GM12878 (cell line): ENCODE results near the gene CABYR. TPM values are rescaled to one million over a fixed set of nuclear protein-coding genes. Genes with fewer than 3 reads are reported as not detected.

Experiments
- ATAC-seq: fragments of 200-7000 bp; cut with Tn5 transposase; 3 replicates; pipeline ENCODE4 v1.9.1; 2020; ENCODE audit warnings: mild to moderate bottlenecking, moderate library complexity
- BruUV-seq: library from RNA; stranded (reverse); fragments of 400-500 nt; replicated peaks from 2 replicates; lab custom pipeline; 2021; lab: Mats Ljungman, UMichigan
- CTCF ChIA-PET: fragments of 300-600 bp; sonication (Branson Sonifier 250); formaldehyde crosslinking; extraction: SDS; loops from one replicate; lab custom pipeline; 2021; ENCODE audit warnings: inconsistent platforms; lab: Yijun Ruan, JAX
- POLR2A ChIA-PET: fragments of 350-600 bp; formaldehyde crosslinking; extraction: SDS; loops from one replicate; lab custom pipeline; 2021; ENCODE audit warnings: inconsistent platforms; lab: Charles Lee
- RAD21 ChIA-PET: fragments of 300-600 bp; sonication (Branson Sonifier 250); formaldehyde crosslinking; loops from one replicate; lab custom pipeline; 2023; ENCODE audit warnings: antibody characterized with exemption; ENCODE audit not compliant: unreplicated experiment; lab: Charles Lee
- SMC1A ChIA-PET: fragments of 300-600 bp; sonication (Branson Sonifier 250); formaldehyde crosslinking; loops from one replicate; lab custom pipeline; 2023; ENCODE audit not compliant: unreplicated experiment, uncharacterized antibody; lab: Charles Lee
- DNase-seq: peaks from one replicate; pipeline ENCODE4 v3.0.0-alpha.2; 2011; ENCODE audit warnings: low read depth, low spot score
- FAIRE-seq: peaks from 3 replicates; lab custom pipeline; 2011; peaks lifted over from hg19 to GRCh38; lab: Jason Lieb, UNC
- H2AFZ ChIP-seq: 2 replicates; pipeline ENCODE4 v1.6.0; 2011; ENCODE audit warnings: low read depth, low read length, control low read depth; ENCODE audit not compliant: control insufficient read depth
- H3K27ac ChIP-seq: 2 replicates; pipeline ENCODE4 v1.5.1; 2011; ENCODE audit warnings: control low read depth; ENCODE audit not compliant: control insufficient read depth, insufficient read depth
- H3K27me3 ChIP-seq, 2 experiments: replicated peaks in 1 of 2; 2 replicates each; pipeline versions ENCODE4 v1.6.0 to v1.6.1; 2011; ENCODE audit warnings: low read length in 1 of 2; ENCODE audit not compliant: control insufficient read depth in 2 of 2, insufficient read depth in 2 of 2
- H3K36me3 ChIP-seq, 2 experiments: 2 replicates each; pipeline ENCODE4 v1.5.1; 2011; ENCODE audit warnings: low read length in 1 of 2; ENCODE audit not compliant: control insufficient read depth in 2 of 2, insufficient read depth in 2 of 2
- H3K4me1 ChIP-seq: 2 replicates; pipeline ENCODE4 v1.6.1; 2011; ENCODE audit warnings: mild to moderate bottlenecking, low read length, moderate library complexity, mixed read lengths; ENCODE audit not compliant: control insufficient read depth, insufficient read depth
- H3K4me2 ChIP-seq: 2 replicates; pipeline ENCODE4 v1.6.0; 2011; ENCODE audit warnings: control low read depth; ENCODE audit not compliant: control insufficient read depth, insufficient read depth
- H3K4me3 ChIP-seq: fragments of 200-600 bp; sonication (generic); 2 replicates; pipeline ENCODE4 v1.5.1; 2016
- H3K79me2 ChIP-seq: 2 replicates; pipeline ENCODE4 v1.6.0; 2011; ENCODE audit warnings: low read length; ENCODE audit not compliant: control insufficient read depth, insufficient read depth
- H3K9ac ChIP-seq: 2 replicates; pipeline ENCODE4 v1.8.0; 2011; ENCODE audit warnings: low read length, control low read depth, mixed read lengths; ENCODE audit not compliant: control insufficient read depth, insufficient read depth
- H3K9me3 ChIP-seq: replicated peaks from 3 replicates; pipeline ENCODE4 v1.5.1; 2011; ENCODE audit warnings: mild to moderate bottlenecking, low read length; ENCODE audit not compliant: control insufficient read depth, insufficient read depth
- H4K20me1 ChIP-seq: 2 replicates; pipeline ENCODE4 v1.6.0; 2011; ENCODE audit not compliant: control insufficient read depth, insufficient read depth
- ATF7 ChIP-seq: fragments of 450-650 bp; IDR thresholded peaks from 2 replicates; pipeline ENCODE4 v1.6.1; 2016; ENCODE audit warnings: low read depth, mild to moderate bottlenecking
- CBX5 ChIP-seq: sonication (generic); IDR thresholded peaks from 2 replicates; pipeline ENCODE4 v1.6.1; 2016; ENCODE audit warnings: low read depth, moderate library complexity, mild to moderate bottlenecking, inconsistent platforms
- CHD1 ChIP-seq: IDR thresholded peaks from 2 replicates; pipeline ENCODE4 v1.6.1; 2012; ENCODE audit warnings: low read depth, low read length, improper control_type of control experiment
- GABPA ChIP-seq: IDR thresholded peaks from 2 replicates; pipeline ENCODE4 v1.6.1; 2014; ENCODE audit warnings: antibody characterized with exemption, low read depth, mild to moderate bottlenecking, inconsistent platforms
- MTA2 ChIP-seq: fragments of 450-650 bp; IDR thresholded peaks from 2 replicates; pipeline ENCODE4 v1.6.1; 2016; ENCODE audit warnings: low read depth, mild to moderate bottlenecking, moderate library complexity
- SMC3 ChIP-seq: IDR thresholded peaks from 2 replicates; pipeline ENCODE4 v1.6.1; 2011; ENCODE audit warnings: low read length, improper control_type of control experiment, borderline replicate concordance
- SREBF2 ChIP-seq: IDR thresholded peaks from 2 replicates; pipeline ENCODE4 v1.6.1; 2012; ENCODE audit warnings: mild to moderate bottlenecking, low read length
- TBL1XR1 ChIP-seq: IDR thresholded peaks from 2 replicates; pipeline ENCODE4 v1.6.1; 2012; ENCODE audit warnings: low read depth, low read length, improper control_type of control experiment
- ZBTB33 ChIP-seq: fragments of 450-650 bp; IDR thresholded peaks from 2 replicates; pipeline ENCODE4 v1.6.1; 2017; ENCODE audit warnings: mild to moderate bottlenecking
- ZNF207 ChIP-seq: fragments of 450-650 bp; IDR thresholded peaks from 2 replicates; pipeline ENCODE4 v1.6.1; 2014; ENCODE audit warnings: antibody characterized with exemption, mild to moderate bottlenecking, borderline replicate concordance
- ZNF274 ChIP-seq: IDR thresholded peaks from one replicate; pipeline ENCODE4 v1.8.0; 2011; ENCODE audit not compliant: insufficient read length, insufficient read depth
- ZSCAN29 ChIP-seq: fragments of 450-650 bp; IDR thresholded peaks from 2 replicates; pipeline ENCODE4 v1.6.1; 2017; ENCODE audit warnings: mild to moderate bottlenecking, moderate library complexity
- WGBS: methylation state at CpG from one replicate; pipeline ENCODE4 v1.1.6; 2016; ENCODE audit warnings: low lambda C conversion rate; ENCODE audit not compliant: insufficient replicate concordance, insufficient coverage; ENCODE audit errors: missing lambda C conversion rate; 5-methylcytosine and 5-hydroxymethylcytosine counted together
- in situ Hi-C: fragments of 300-500 bp; cut with MboI; formaldehyde crosslinking; loops from 9 replicates; pipeline ENCODE4 v1.14.3; 2018; ENCODE audit warnings: mixed read lengths
- intact Hi-C: fragments of 100-400 bp; cut with micrococcal nuclease; formaldehyde crosslinking; loops from one replicate; pipeline ENCODE4 v1.14.2; 2022; ENCODE audit not compliant: unreplicated experiment
- polyA plus RNA-seq, 11 experiments: library from polyadenylated mRNA; depleted of rRNA in 4 of 11; unstranded in 6 of 11; stranded (reverse) in 5 of 11; fragments of >200 nt; fragmentation: Nextera tagmentation in 4 of 11; fragmentation: Illumina TruSeq in 1 of 11; extraction: Ambion mirVana in 4 of 11; extraction: Trizol in 1 of 11; gene quantifications; 1 replicate in 1 of 11; 2 replicates in 10 of 11; pipeline versions ENCODE4 v1.2.1 to v1.2.3, GENCODE V29; 2011 to 2016; ENCODE audit warnings: inconsistent platforms in 2 of 11, missing spikeins in 2 of 11, low read depth in 1 of 11
- total RNA-seq, 4 experiments: library from RNA; depleted of rRNA in 3 of 4; stranded (reverse); fragments of >200 nt in 3 of 4; fragmentation: Illumina TruSeq in 1 of 4; extraction: Trizol in 1 of 4; gene quantifications; 2 replicates each; pipeline versions ENCODE4 v1.2.1 to v1.2.3, GENCODE V29; 2013 to 2021
- TF ChIP-seq, protein P1 (sequence below): fragments of 450-650 bp; IDR thresholded peaks from 2 replicates; pipeline ENCODE4 v1.6.1; 2016; ENCODE audit warnings: mild to moderate bottlenecking
- TF ChIP-seq, protein P2 (sequence below): IDR thresholded peaks from 2 replicates; pipeline ENCODE4 v1.6.1; 2011; ENCODE audit warnings: low read depth, mild to moderate bottlenecking, low read length, moderate library complexity, borderline replicate concordance; ENCODE audit errors: extremely low read depth
- TF ChIP-seq, protein P3 (sequence below): IDR thresholded peaks from 2 replicates; pipeline ENCODE4 v1.6.1; 2011; ENCODE audit warnings: borderline replicate concordance, low read depth, mild to moderate bottlenecking, moderate library complexity, low read length; ENCODE audit not compliant: insufficient read depth, poor library complexity, severe bottlenecking
- TF ChIP-seq, protein P4 (sequence below): fragments of 450-650 bp; formaldehyde crosslinking; IDR thresholded peaks from 2 replicates; pipeline ENCODE4 v1.5.0; 2022; ENCODE audit warnings: mild to moderate bottlenecking, missing genetic modification characterization

CABYR gene
- total and polyA plus RNA-seq, 10 of the 15 experiments (the other 5 are each of a cell fraction or from before 2014, with no cell fraction given) = 0.29 to 2.8 (median 1.7) TPM

DNA sequence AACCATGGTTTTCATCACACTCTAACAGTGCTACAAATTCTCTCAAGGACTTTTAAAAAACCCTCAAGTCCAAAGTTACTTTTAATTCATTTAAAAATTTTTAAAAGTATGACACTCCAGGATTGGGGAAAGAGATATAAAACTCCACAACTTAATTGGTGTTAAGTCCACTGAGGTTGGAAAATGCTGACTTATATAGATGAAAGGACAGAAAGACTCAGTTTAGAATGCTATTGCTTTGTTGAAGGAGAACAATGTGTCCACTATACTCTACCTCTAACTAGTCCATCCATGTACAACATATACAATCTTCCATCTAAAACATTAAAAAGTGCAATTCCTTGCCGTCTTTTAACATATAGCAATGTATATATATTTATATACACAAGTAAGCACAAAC, 41.2 kb downstream of the CABYR start (continued):
- no peak for TF ChIP-seq SREBF2
- TF ChIP-seq TBL1XR1 = no peak
- TF ChIP-seq, protein P1, sequence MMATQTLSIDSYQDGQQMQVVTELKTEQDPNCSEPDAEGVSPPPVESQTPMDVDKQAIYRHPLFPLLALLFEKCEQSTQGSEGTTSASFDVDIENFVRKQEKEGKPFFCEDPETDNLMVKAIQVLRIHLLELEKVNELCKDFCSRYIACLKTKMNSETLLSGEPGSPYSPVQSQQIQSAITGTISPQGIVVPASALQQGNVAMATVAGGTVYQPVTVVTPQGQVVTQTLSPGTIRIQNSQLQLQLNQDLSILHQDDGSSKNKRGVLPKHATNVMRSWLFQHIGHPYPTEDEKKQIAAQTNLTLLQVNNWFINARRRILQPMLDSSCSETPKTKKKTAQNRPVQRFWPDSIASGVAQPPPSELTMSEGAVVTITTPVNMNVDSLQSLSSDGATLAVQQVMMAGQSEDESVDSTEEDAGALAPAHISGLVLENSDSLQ = no peak
- TF ChIP-seq SMC3 = no peak
- no peak for TF ChIP-seq GABPA
- TF ChIP-seq, all 136 proteins: peak for 0

- Histone ChIP-seq H3K9ac (no peak overlapping the region), H3K9me3 (no peaks in the 10 kb centered on the region), H2AFZ (no peak overlapping the region), H3K79me2 (no peaks in the 10 kb centered on the region), H3K4me2 (no peak overlapping the region), H3K4me3 (no peak overlapping the region)
- intact Hi-C loops = no loop called here
- SMC1A ChIA-PET = interaction anchor here (1.2 to 2.1 kb wide), 2 partner anchors 9 to 10 kb away, joined by 3 to 7 read pairs; no protein-coding TSS in a partner anchor
- RAD21 ChIA-PET = no interaction called here
- FAIRE-seq = no peak
- ATAC-seq = no peak
- in situ Hi-C loops = no loop called here
- WGBS = 19% methylated on average over 2 of the region's 2 CpGs
- TF ChIP-seq ZNF207 = no peak
- no peak for TF ChIP-seq CBX5
- TF ChIP-seq CHD1 = no peak
- no peak for TF ChIP-seq ZBTB33
- TF ChIP-seq, protein P2, sequence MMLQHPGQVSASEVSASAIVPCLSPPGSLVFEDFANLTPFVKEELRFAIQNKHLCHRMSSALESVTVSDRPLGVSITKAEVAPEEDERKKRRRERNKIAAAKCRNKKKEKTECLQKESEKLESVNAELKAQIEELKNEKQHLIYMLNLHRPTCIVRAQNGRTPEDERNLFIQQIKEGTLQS = no peak
- TF ChIP-seq, protein P3, sequence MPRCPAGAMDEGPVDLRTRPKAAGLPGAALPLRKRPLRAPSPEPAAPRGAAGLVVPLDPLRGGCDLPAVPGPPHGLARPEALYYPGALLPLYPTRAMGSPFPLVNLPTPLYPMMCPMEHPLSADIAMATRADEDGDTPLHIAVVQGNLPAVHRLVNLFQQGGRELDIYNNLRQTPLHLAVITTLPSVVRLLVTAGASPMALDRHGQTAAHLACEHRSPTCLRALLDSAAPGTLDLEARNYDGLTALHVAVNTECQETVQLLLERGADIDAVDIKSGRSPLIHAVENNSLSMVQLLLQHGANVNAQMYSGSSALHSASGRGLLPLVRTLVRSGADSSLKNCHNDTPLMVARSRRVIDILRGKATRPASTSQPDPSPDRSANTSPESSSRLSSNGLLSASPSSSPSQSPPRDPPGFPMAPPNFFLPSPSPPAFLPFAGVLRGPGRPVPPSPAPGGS = no peak
- TF ChIP-seq, protein P4, sequence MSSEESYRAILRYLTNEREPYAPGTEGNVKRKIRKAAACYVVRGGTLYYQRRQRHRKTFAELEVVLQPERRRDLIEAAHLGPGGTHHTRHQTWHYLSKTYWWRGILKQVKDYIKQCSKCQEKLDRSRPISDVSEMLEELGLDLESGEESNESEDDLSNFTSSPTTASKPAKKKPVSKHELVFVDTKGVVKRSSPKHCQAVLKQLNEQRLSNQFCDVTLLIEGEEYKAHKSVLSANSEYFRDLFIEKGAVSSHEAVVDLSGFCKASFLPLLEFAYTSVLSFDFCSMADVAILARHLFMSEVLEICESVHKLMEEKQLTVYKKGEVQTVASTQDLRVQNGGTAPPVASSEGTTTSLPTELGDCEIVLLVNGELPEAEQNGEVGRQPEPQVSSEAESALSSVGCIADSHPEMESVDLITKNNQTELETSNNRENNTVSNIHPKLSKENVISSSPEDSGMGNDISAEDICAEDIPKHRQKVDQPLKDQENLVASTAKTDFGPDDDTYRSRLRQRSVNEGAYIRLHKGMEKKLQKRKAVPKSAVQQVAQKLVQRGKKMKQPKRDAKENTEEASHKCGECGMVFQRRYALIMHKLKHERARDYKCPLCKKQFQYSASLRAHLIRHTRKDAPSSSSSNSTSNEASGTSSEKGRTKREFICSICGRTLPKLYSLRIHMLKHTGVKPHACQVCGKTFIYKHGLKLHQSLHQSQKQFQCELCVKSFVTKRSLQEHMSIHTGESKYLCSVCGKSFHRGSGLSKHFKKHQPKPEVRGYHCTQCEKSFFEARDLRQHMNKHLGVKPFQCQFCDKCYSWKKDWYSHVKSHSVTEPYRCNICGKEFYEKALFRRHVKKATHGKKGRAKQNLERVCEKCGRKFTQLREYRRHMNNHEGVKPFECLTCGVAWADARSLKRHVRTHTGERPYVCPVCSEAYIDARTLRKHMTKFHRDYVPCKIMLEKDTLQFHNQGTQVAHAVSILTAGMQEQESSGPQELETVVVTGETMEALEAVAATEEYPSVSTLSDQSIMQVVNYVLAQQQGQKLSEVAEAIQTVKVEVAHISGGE = no peak
- no peak for TF ChIP-seq ATF7
- TF ChIP-seq MTA2 = no peak
- no peak for TF ChIP-seq ZSCAN29
- TF ChIP-seq ZNF274 = no peak
- TF ChIP-seq, all 136 proteins: peak for 0
- no peak for DNase-seq
- H3K4me1 ChIP-seq = peaks cover 11% of the 10 kb centered on the region
- no peaks in the 10 kb centered on the region for H3K36me3 ChIP-seq
- H3K27ac ChIP-seq = no peak overlapping the region
- ChIA-PET CTCF (interaction anchor here (1.4 to 1.6 kb wide), 2 partner anchors 186 to 307 kb away, joined by 3 read pairs; no protein-coding TSS in a partner anchor), POLR2A (no interaction called here)
- H3K27me3 ChIP-seq = no peaks in the 10 kb centered on the region
- H4K20me1 ChIP-seq = no peaks in the 10 kb centered on the region
- no TSS peak for BruUV-seq
Observed at GRCh38 chr18:24181806-24182205, 42.9 kb downstream of the CABYR start.
